Metanephros (tissue), 1 donor: Measurements from ENCODE around the gene AANAT. TPM values are rescaled to one million over a fixed set of nuclear protein-coding genes. Genes with fewer than 3 reads are reported as not detected.

ENCODE experiments used
- total RNA-seq: library from RNA; depleted of rRNA; stranded (reverse); fragments of >200 nt; gene quantifications from one replicate; pipeline ENCODE4 v1.2.3, GENCODE V29; 2014

AANAT gene
- 0.41 TPM for total RNA-seq

GRCh38 chr17:76467366-76467765 lies at the start of gene AANAT:
TSS of gene AANAT (plus strand) at chr17:76467603. CDS start at chr17:76468747, 1,144 bp downstream.

GRCh38 chr17:76452660-76453430 lies 14.6 kb upstream of the AANAT start, which contains the start of gene UBE2O:
TSS of gene UBE2O (minus strand) at chr17:76453152. CDS start at chr17:76453141, 11 bp downstream.

GRCh38 chr17:76501018-76501826 lies 33.8 kb downstream of the AANAT start, which contains the start of gene RHBDF2:
TSS of gene RHBDF2 (minus strand) at chr17:76501423. CDS start at chr17:76481524, 19,899 bp downstream.

Other genes with a start within 250 kb of the AANAT start
- gene RNF157, start 227.1 kb upstream of the AANAT start, total RNA-seq = 13.4 TPM
- gene UBALD2, start 202.3 kb upstream of the AANAT start, total RNA-seq = 15.1 TPM
- gene QRICH2, start 159.3 kb upstream of the AANAT start, total RNA-seq = 4.3 TPM
- 52.8 TPM for gene PRPSAP1, start 113.7 kb upstream of the AANAT start, total RNA-seq
- gene SPHK1, start 83.0 kb upstream of the AANAT start, total RNA-seq = 3.4 TPM
- 30.9 TPM for gene UBE2O, start 14.5 kb upstream of the AANAT start, total RNA-seq
- 12.9 TPM for gene RHBDF2, start 33.8 kb downstream of the AANAT start, total RNA-seq
- gene CYGB, start 70.1 kb downstream of the AANAT start, total RNA-seq = 18.4 TPM
- 4.6 TPM for gene PRCD, start 72.4 kb downstream of the AANAT start, total RNA-seq
- 6.9 TPM for gene ST6GALNAC2, start 118.3 kb downstream of the AANAT start, total RNA-seq
- 0.12 TPM for gene ST6GALNAC1, start 176.2 kb downstream of the AANAT start, total RNA-seq
- gene MXRA7, start 243.4 kb downstream of the AANAT start, total RNA-seq = 67.4 TPM